H1 (cell line): ENCODE results near the gene GAB3. TPM values are rescaled to one million over a fixed set of nuclear protein-coding genes. Genes with fewer than 3 reads are reported as not detected.

ENCODE experiments used
- CTCF ChIA-PET: fragments of 300-600 bp; sonication (Branson Sonifier 250); formaldehyde crosslinking; loops from one replicate; lab custom pipeline; 2021; ENCODE audit not compliant: partially characterized antibody; lab: Charles Lee
- POLR2A ChIA-PET: fragments of 300-600 bp; sonication (Branson Sonifier 250); formaldehyde crosslinking; loops from one replicate; lab custom pipeline; 2021; ENCODE audit warnings: inconsistent platforms; ENCODE audit not compliant: partially characterized antibody; lab: Charles Lee
- DNase-seq, 2 experiments: peaks; one replicate each; pipeline versions ENCODE4 v3.0.0 to v3.0.0-alpha.2; 2010 to 2022; ENCODE audit warnings: low spot score in 2 of 2, low read depth in 1 of 2, mixed read lengths in 1 of 2
- FAIRE-seq: peaks from 2 replicates; lab custom pipeline; 2011; peaks lifted over from hg19 to GRCh38; lab: Jason Lieb, UNC
- H2AFZ ChIP-seq: 2 replicates; pipeline ENCODE4 v1.8.1; 2012; ENCODE audit warnings: low read length, inconsistent platforms
- H2AK5ac ChIP-seq: 2 replicates; pipeline ENCODE4 v1.6.1; 2013; ENCODE audit warnings: low read depth, low read length
- H2BK120ac ChIP-seq: replicated peaks from 2 replicates; pipeline ENCODE3; 2013; ENCODE audit warnings: low read depth, low read length, inconsistent platforms
- H2BK12ac ChIP-seq: 2 replicates; pipeline ENCODE4 v1.6.1; 2013; ENCODE audit warnings: low read depth, low read length
- H2BK15ac ChIP-seq: 2 replicates; pipeline ENCODE4 v1.6.1; 2013; ENCODE audit warnings: low read length
- H2BK20ac ChIP-seq: 2 replicates; pipeline ENCODE4 v1.6.1; 2013; ENCODE audit warnings: low read length
- H2BK5ac ChIP-seq: 2 replicates; pipeline ENCODE4 v1.6.1; 2013; ENCODE audit warnings: low read depth, low read length
- H3K14ac ChIP-seq: 2 replicates; pipeline ENCODE4 v1.6.1; 2013; ENCODE audit warnings: inconsistent platforms; ENCODE audit not compliant: insufficient read length
- H3K18ac ChIP-seq: 2 replicates; pipeline ENCODE4 v1.6.1; 2013; ENCODE audit warnings: low read length; ENCODE audit errors: extremely low read depth
- H3K23ac ChIP-seq: 2 replicates; pipeline ENCODE4 v1.6.1; 2013; ENCODE audit warnings: inconsistent platforms; ENCODE audit not compliant: insufficient read length
- H3K23me2 ChIP-seq: 2 replicates; pipeline ENCODE4 v1.6.1; 2013; ENCODE audit warnings: low read depth, low read length
- H3K27ac ChIP-seq: 2 replicates; pipeline ENCODE4 v1.6.1; 2011; ENCODE audit warnings: low read depth, low read length, inconsistent platforms
- H3K27me3 ChIP-seq, 4 experiments: replicated peaks in 1 of 4; 1 replicate in 1 of 4; 2 replicates in 3 of 4; pipeline versions ENCODE4 v1.6.1 to v1.8.1; 2011 to 2013; ENCODE audit warnings: low read length in 3 of 4, mild to moderate bottlenecking in 3 of 4, inconsistent platforms in 2 of 4, mixed read lengths in 2 of 4, moderate library complexity in 1 of 4; ENCODE audit not compliant: control insufficient read depth in 3 of 4, insufficient read depth in 3 of 4; ENCODE audit errors: extremely low read depth in 1 of 4
- H3K36me3 ChIP-seq, 4 experiments: 2 replicates each; pipeline versions ENCODE4 v1.6.1 to v1.8.1; 2011 to 2013; ENCODE audit warnings: mild to moderate bottlenecking in 4 of 4, low read length in 3 of 4, moderate library complexity in 2 of 4, control low read depth in 1 of 4, inconsistent platforms in 1 of 4; ENCODE audit not compliant: insufficient read depth in 4 of 4, control insufficient read depth in 2 of 4
- H3K4ac ChIP-seq: replicated peaks from 2 replicates; pipeline ENCODE3; 2013; ENCODE audit warnings: low read length, low read depth, mixed read lengths, inconsistent platforms; ENCODE audit not compliant: insufficient read length
- H3K4me1 ChIP-seq, 4 experiments: replicated peaks in 1 of 4; 1 replicate in 1 of 4; 2 replicates in 3 of 4; pipeline versions ENCODE4 v1.6.1 to v1.8.1; 2011 to 2013; ENCODE audit warnings: low read length in 3 of 4, inconsistent platforms in 2 of 4, mixed read lengths in 1 of 4; ENCODE audit not compliant: insufficient read depth in 4 of 4, control insufficient read depth in 3 of 4
- H3K4me2 ChIP-seq, 2 experiments: 2 replicates each; pipeline versions ENCODE4 v1.6.1 to v1.8.1; 2011 to 2013; ENCODE audit warnings: low read depth in 2 of 2, low read length in 2 of 2, control low read depth in 1 of 2, inconsistent platforms in 1 of 2, mild to moderate bottlenecking in 1 of 2; ENCODE audit not compliant: insufficient read depth in 1 of 2
- H3K4me3 ChIP-seq, 4 experiments: fragments of 200-600, 300-600 bp in 1 of 4; sonication (generic), shearing (Covaris generic), sonication (Bioruptor Twin) in 1 of 4; 2 replicates each; pipeline versions ENCODE4 v1.5.1 to v1.8.1; 2011 to 2016; ENCODE audit warnings: low read length in 4 of 4, low read depth in 3 of 4, control low read depth in 2 of 4, inconsistent platforms in 2 of 4, mild to moderate bottlenecking in 2 of 4, mixed read lengths in 1 of 4, moderate library complexity in 1 of 4; ENCODE audit not compliant: insufficient read depth in 2 of 4; ENCODE audit errors: extremely low read depth in 1 of 4
- H3K56ac ChIP-seq: replicated peaks from 2 replicates; pipeline ENCODE3; 2013; ENCODE audit warnings: low read depth, mild to moderate bottlenecking, mixed read lengths, low read length, inconsistent platforms; ENCODE audit not compliant: insufficient read length
- H3K79me1 ChIP-seq: 2 replicates; pipeline ENCODE4 v1.6.1; 2013; ENCODE audit warnings: low read depth, low read length, control low read depth
- H3K79me2 ChIP-seq, 2 experiments: 2 replicates each; pipeline versions ENCODE4 v1.6.1 to v1.8.1; 2012 to 2013; ENCODE audit warnings: low read length in 2 of 2, mild to moderate bottlenecking in 2 of 2, inconsistent platforms in 1 of 2; ENCODE audit not compliant: insufficient read depth in 2 of 2, control insufficient read depth in 1 of 2
- H3K9ac ChIP-seq, 4 experiments: replicated peaks in 1 of 4; 1 replicate in 1 of 4; 2 replicates in 3 of 4; pipeline versions ENCODE4 v1.6.1 to v1.8.1; 2011 to 2013; ENCODE audit warnings: low read depth in 3 of 4, low read length in 3 of 4, control low read depth in 2 of 4, mild to moderate bottlenecking in 2 of 4, moderate library complexity in 2 of 4, inconsistent platforms in 1 of 4; ENCODE audit errors: extremely low read depth in 1 of 4
- H3K9me3 ChIP-seq, 2 experiments: 2 replicates each; pipeline versions ENCODE4 v1.6.1 to v1.8.1; 2012 to 2013; ENCODE audit warnings: mild to moderate bottlenecking in 2 of 2, moderate library complexity in 2 of 2, control low read depth in 1 of 2, inconsistent platforms in 1 of 2, low read depth in 1 of 2, low read length in 1 of 2, mixed read lengths in 1 of 2; ENCODE audit not compliant: insufficient read depth in 2 of 2
- H4K20me1 ChIP-seq, 2 experiments: replicated peaks in 1 of 2; 2 replicates each; pipeline versions ENCODE3 to v1.8.1; 2011 to 2013; ENCODE audit warnings: inconsistent platforms in 2 of 2, low read length in 2 of 2, mild to moderate bottlenecking in 1 of 2; ENCODE audit not compliant: insufficient read depth in 2 of 2, control insufficient read depth in 1 of 2
- H4K5ac ChIP-seq: 2 replicates; pipeline ENCODE4 v1.6.1; 2013; ENCODE audit warnings: low read length, low read depth, mixed read lengths, inconsistent platforms; ENCODE audit not compliant: insufficient read length
- H4K8ac ChIP-seq: 2 replicates; pipeline ENCODE4 v1.8.0; 2013; ENCODE audit warnings: mild to moderate bottlenecking, moderate library complexity, low read length, inconsistent platforms; ENCODE audit not compliant: insufficient read depth; ENCODE audit errors: extremely low read depth
- H4K91ac ChIP-seq: replicated peaks from 2 replicates; pipeline ENCODE3; 2013; ENCODE audit warnings: low read length, mixed read lengths, inconsistent platforms; ENCODE audit not compliant: insufficient read length
- BACH1 ChIP-seq: IDR thresholded peaks from 2 replicates; pipeline ENCODE4 v1.6.1; 2012; ENCODE audit warnings: low read length, improper control_type of control experiment
- CBX5 ChIP-seq: fragments of 300-800, 300-1000 bp; sonication (generic); IDR thresholded peaks from 2 replicates; pipeline ENCODE4 v1.7.1; 2016; ENCODE audit warnings: antibody characterized with exemption, low read length, low read depth
- HDAC2 ChIP-seq, 2 experiments: fragments of 300-600 bp in 1 of 2; sonication (generic) in 1 of 2; IDR thresholded peaks; 2 replicates each; pipeline ENCODE4 v1.6.1; 2011 to 2012; ENCODE audit warnings: low read depth in 2 of 2, low read length in 2 of 2, mild to moderate bottlenecking in 2 of 2, moderate library complexity in 2 of 2, borderline replicate concordance in 1 of 2, inconsistent platforms in 1 of 2
- HDAC6 ChIP-seq: IDR thresholded peaks from one replicate; pipeline ENCODE4 v1.7.1; 2012; ENCODE audit warnings: low read depth, mild to moderate bottlenecking, inconsistent platforms, low read length, moderate library complexity
- KDM5A ChIP-seq: fragments of 200-600 bp; IDR thresholded peaks from 2 replicates; pipeline ENCODE4 v1.7.1; 2012; ENCODE audit warnings: mild to moderate bottlenecking, low read length, inconsistent platforms, mixed read lengths
- RNF2 ChIP-seq: fragments of 200-900, 300-1000 bp; sonication (generic); IDR thresholded peaks from 2 replicates; pipeline ENCODE4 v1.7.1; 2016; ENCODE audit warnings: borderline replicate concordance, low read depth, mild to moderate bottlenecking, antibody characterized with exemption, low read length; ENCODE audit not compliant: poor library complexity, severe bottlenecking; ENCODE audit errors: missing control alignments
- SAP30 ChIP-seq: fragments of 300-600 bp; sonication (generic); IDR thresholded peaks from 2 replicates; pipeline ENCODE4 v1.7.1; 2012; ENCODE audit warnings: low read length, moderate library complexity, mild to moderate bottlenecking, inconsistent platforms; ENCODE audit not compliant: insufficient read depth, insufficient replicate concordance
- SIRT6 ChIP-seq: IDR thresholded peaks from one replicate; pipeline ENCODE4 v1.7.1; 2012; ENCODE audit warnings: low read length, inconsistent platforms
- YY1 ChIP-seq: IDR thresholded peaks from 2 replicates; pipeline ENCODE4 v1.6.1; 2011; ENCODE audit warnings: low read depth, mild to moderate bottlenecking, low read length
- WGBS, 2 experiments: shearing (Covaris generic) in 1 of 2; methylation state at CpG; one replicate each; pipeline versions ENCODE4 v1.1.6 to v1.1.7; 2013 to 2015; ENCODE audit warnings: low lambda C conversion rate in 2 of 2, mixed read lengths in 2 of 2, inconsistent platforms in 1 of 2, low coverage in 1 of 2, missing lambda C conversion rate in 1 of 2; ENCODE audit not compliant: insufficient replicate concordance in 2 of 2, insufficient coverage in 1 of 2, insufficient read length in 1 of 2; ENCODE audit errors: extremely low coverage in 1 of 2, missing lambda C conversion rate in 1 of 2; 5-methylcytosine and 5-hydroxymethylcytosine counted together
- polyA plus RNA-seq, 7 experiments: library from polyadenylated mRNA; depleted of rRNA in 3 of 7; stranded (reverse) in 5 of 7; unstranded in 2 of 7; fragments of >200 nt in 5 of 7; fragments of 200-250 nt in 2 of 7; gene quantifications; 1 replicate in 5 of 7; 2 replicates in 1 of 7; 4 replicates in 1 of 7; pipeline versions ENCODE4 v1.2.1 to v1.2.3, GENCODE V29; 2011 to 2013; ENCODE audit warnings: missing spikeins in 2 of 7, mixed read lengths in 2 of 7
- total RNA-seq: library from RNA; stranded (reverse); fragmentation: NEBNext Ultra II Directional; extraction: Animal tissue kit (Norgen Biotek cat#: 25700); gene quantifications from 2 replicates; pipeline ENCODE4 v1.2.1, GENCODE V29; 2021
- TF ChIP-seq, protein P1 (sequence below), 3 experiments: IDR thresholded peaks; 1 replicate in 2 of 3; 2 replicates in 1 of 3; pipeline versions ENCODE4 v1.5.1 to v1.6.1; 2011; ENCODE audit warnings: low read length in 3 of 3, mild to moderate bottlenecking in 3 of 3, inconsistent platforms in 2 of 3, low read depth in 1 of 3, moderate library complexity in 1 of 3; ENCODE audit not compliant: insufficient read depth in 1 of 3; ENCODE audit errors: control extremely low read depth in 1 of 3
- TF ChIP-seq, protein P2 (sequence below): IDR thresholded peaks from 2 replicates; pipeline ENCODE4 v1.6.1; 2012; ENCODE audit warnings: inconsistent platforms

GAB3 gene
- total and polyA plus RNA-seq, 2 of the 8 experiments (the other 6 are each of a cell fraction or from before 2014, with no cell fraction given), result 0.48 to 1.2 TPM

DNA sequence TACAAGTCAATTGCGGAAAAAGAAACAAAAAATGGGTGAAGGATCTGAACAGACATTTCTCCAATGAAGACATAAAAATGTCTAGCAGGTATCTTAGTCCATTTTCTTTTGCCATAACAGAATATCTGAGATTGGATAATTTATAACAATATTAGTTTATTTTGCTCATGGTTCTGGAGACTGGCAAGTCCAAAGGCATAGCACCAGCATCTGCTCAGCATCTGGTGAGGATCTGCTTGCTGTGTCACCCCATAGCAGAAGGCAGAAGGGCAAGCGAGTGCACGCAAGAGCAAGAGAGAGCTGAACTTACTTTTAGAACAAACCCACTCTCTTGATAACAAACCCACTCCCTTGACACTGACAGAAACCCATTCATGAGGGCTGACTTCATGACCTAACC lies 29.7 kb downstream of the GAB3 start:
- Histone ChIP-seq H3K9ac (no peak overlapping the region), H2AK5ac (no peak overlapping the region), H3K4me1 (no peaks in the 10 kb centered on the region), H3K4me3 (no peak overlapping the region), H2BK20ac (no peak overlapping the region), H3K23ac (no peak overlapping the region), H3K4me2 (no peak overlapping the region), H3K9me3 (no peaks in the 10 kb centered on the region), H3K27ac (no peak overlapping the region), H2AFZ (no peak overlapping the region), H4K8ac (no peak overlapping the region), H3K18ac (no peak overlapping the region), H4K5ac (no peak overlapping the region), H3K36me3 (no peaks in the 10 kb centered on the region), H3K27me3 (no peaks in the 10 kb centered on the region), H4K20me1 (no peaks in the 10 kb centered on the region), H3K4ac (no peak overlapping the region), H3K23me2 (no peaks in the 10 kb centered on the region), H3K79me1 (no peaks in the 10 kb centered on the region), H2BK12ac (no peak overlapping the region), H3K14ac (no peak overlapping the region), H3K56ac (no peak overlapping the region), H2BK120ac (no peak overlapping the region), H4K91ac (no peak overlapping the region), H3K79me2 (no peaks in the 10 kb centered on the region), H2BK5ac (no peak overlapping the region), H2BK15ac (no peak overlapping the region)
- CTCF ChIA-PET, result no interaction called here
- FAIRE-seq (no peak), DNase-seq (no peak)
- TF ChIP-seq RNF2 (no peak), SIRT6 (no peak), CBX5 (no peak), YY1 (no peak), HDAC6 (no peak), KDM5A (no peak), HDAC2 (IDR thresholded peaks at IDR 0.05; ENCODE audit: borderline replicate concordance in 1 of 2, low read depth in 2 of 2, low read length in 2 of 2) (no peak), BACH1 (no peak), SAP30 (no peak)
- TF ChIP-seq, protein P1, sequence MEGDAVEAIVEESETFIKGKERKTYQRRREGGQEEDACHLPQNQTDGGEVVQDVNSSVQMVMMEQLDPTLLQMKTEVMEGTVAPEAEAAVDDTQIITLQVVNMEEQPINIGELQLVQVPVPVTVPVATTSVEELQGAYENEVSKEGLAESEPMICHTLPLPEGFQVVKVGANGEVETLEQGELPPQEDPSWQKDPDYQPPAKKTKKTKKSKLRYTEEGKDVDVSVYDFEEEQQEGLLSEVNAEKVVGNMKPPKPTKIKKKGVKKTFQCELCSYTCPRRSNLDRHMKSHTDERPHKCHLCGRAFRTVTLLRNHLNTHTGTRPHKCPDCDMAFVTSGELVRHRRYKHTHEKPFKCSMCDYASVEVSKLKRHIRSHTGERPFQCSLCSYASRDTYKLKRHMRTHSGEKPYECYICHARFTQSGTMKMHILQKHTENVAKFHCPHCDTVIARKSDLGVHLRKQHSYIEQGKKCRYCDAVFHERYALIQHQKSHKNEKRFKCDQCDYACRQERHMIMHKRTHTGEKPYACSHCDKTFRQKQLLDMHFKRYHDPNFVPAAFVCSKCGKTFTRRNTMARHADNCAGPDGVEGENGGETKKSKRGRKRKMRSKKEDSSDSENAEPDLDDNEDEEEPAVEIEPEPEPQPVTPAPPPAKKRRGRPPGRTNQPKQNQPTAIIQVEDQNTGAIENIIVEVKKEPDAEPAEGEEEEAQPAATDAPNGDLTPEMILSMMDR (IDR thresholded peaks at IDR 0.05; ENCODE audit: control extremely low read depth in 1 of 3, insufficient read depth in 1 of 3, low read depth in 1 of 3, low read length in 3 of 3), result no peak
- TF ChIP-seq, protein P2, sequence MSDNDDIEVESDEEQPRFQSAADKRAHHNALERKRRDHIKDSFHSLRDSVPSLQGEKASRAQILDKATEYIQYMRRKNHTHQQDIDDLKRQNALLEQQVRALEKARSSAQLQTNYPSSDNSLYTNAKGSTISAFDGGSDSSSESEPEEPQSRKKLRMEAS, result no peak
- POLR2A ChIA-PET, result no interaction called here
- 97% methylated on average over 3 of the region's 3 CpGs; no CpG with 5 or more reads in 1 of the 2 experiments for WGBS, 2 experiments
